ENCODE data around the gene IZUMO4. TPM values are rescaled to one million over a fixed set of nuclear protein-coding genes. Genes with fewer than 3 reads are reported as not detected.

The IZUMO4 gene
- total RNA-seq, 1 donor from 2014 or later, result 5.8 TPM

- no peak for DNase-seq (ENCODE audit: low read depth)
- no peak overlapping the region for H3K9ac ChIP-seq (ENCODE audit: low read length)
- H3K9me3 ChIP-seq (ENCODE audit: insufficient read depth, low read depth, low read length), result no peaks in the 10 kb centered on the region
- FAIRE-seq, result no peak
- no peak overlapping the region for H3K27ac Mint-ChIP-seq (ENCODE audit: unreplicated experiment)
- H2AFZ ChIP-seq (ENCODE audit: low read depth, low read length), result no peak overlapping the region
- H3K4me3 ChIP-seq (ENCODE audit: insufficient read depth, low read depth, low read length), result no peak overlapping the region
- H3K9me3 Mint-ChIP-seq (ENCODE audit: unreplicated experiment), result no peaks in the 10 kb centered on the region
- peaks cover 76% of the 10 kb centered on the region for H4K20me1 ChIP-seq (ENCODE audit: insufficient read depth, low read length)
- H3K36me3 Mint-ChIP-seq (ENCODE audit: low read depth, unreplicated experiment), result peaks cover 13% of the 10 kb centered on the region
- no peak overlapping the region for H3K4me3 Mint-ChIP-seq (ENCODE audit: unreplicated experiment)
- H3K4me2 ChIP-seq (ENCODE audit: low read length), result no peak overlapping the region
- H3K27ac ChIP-seq (ENCODE audit: low read depth, low read length), result no peak overlapping the region
- no peak for TF ChIP-seq CTCF (IDR thresholded peaks at IDR 0.05; ENCODE audit: insufficient read depth, low read depth, low read length)
- no peak for TF ChIP-seq EZH2 (IDR thresholded peaks at IDR 0.05; ENCODE audit: insufficient read depth, low read length)
- peaks cover 5% of the 10 kb centered on the region for H3K4me1 Mint-ChIP-seq (ENCODE audit: low read depth, unreplicated experiment)
- H3K79me2 ChIP-seq (ENCODE audit: insufficient read depth, low read length), result peaks cover 9% of the 10 kb centered on the region
- no peaks in the 10 kb centered on the region for H3K27me3 Mint-ChIP-seq (ENCODE audit: low read depth, unreplicated experiment)
- peaks cover 10% of the 10 kb centered on the region for H3K4me1 ChIP-seq (ENCODE audit: insufficient read depth, low read length)
- H3K36me3 ChIP-seq (ENCODE audit: insufficient read depth, low read length), result peaks cover 32% of the 10 kb centered on the region
- no peaks in the 10 kb centered on the region for H3K27me3 ChIP-seq (ENCODE audit: insufficient read depth, low read length)
Measured at GRCh38 chr19:2112516-2113320, 16.0 kb downstream of the IZUMO4 start.

- no peak for TF ChIP-seq CTCF (IDR thresholded peaks at IDR 0.05; ENCODE audit: insufficient read depth, low read depth, low read length)
- TF ChIP-seq EZH2 (IDR thresholded peaks at IDR 0.05; ENCODE audit: insufficient read depth, low read length), result no peak
- DNase-seq (ENCODE audit: low read depth) (peak; percentile 25), FAIRE-seq (no peak)
- Histone ChIP-seq H3K4me2 (ENCODE audit: low read length) (peak overlapping the region; percentile 41), H4K20me1 (ENCODE audit: insufficient read depth, low read length) (peaks cover 76% of the 10 kb centered on the region), H3K79me2 (ENCODE audit: insufficient read depth, low read length) (peaks cover 9% of the 10 kb centered on the region), H3K27ac (ENCODE audit: low read depth, low read length) (peak overlapping the region; percentile 12), H3K9me3 (ENCODE audit: insufficient read depth, low read depth, low read length) (no peaks in the 10 kb centered on the region), H2AFZ (ENCODE audit: low read depth, low read length) (no peak overlapping the region), H3K9ac (ENCODE audit: low read length) (peak overlapping the region; percentile 22), H3K4me3 (ENCODE audit: insufficient read depth, low read depth, low read length) (no peak overlapping the region), H3K36me3 (ENCODE audit: insufficient read depth, low read length) (peaks cover 29% of the 10 kb centered on the region), H3K4me1 (ENCODE audit: insufficient read depth, low read length) (peaks cover 10% of the 10 kb centered on the region), H3K27me3 (ENCODE audit: insufficient read depth, low read length) (no peaks in the 10 kb centered on the region)
- H3K36me3 Mint-ChIP-seq (ENCODE audit: low read depth, unreplicated experiment), result peaks cover 13% of the 10 kb centered on the region
- H3K4me1 Mint-ChIP-seq (ENCODE audit: low read depth, unreplicated experiment), result peaks cover 5% of the 10 kb centered on the region
- peak overlapping the region; percentile 20 for H3K4me3 Mint-ChIP-seq (ENCODE audit: unreplicated experiment)
- no peaks in the 10 kb centered on the region for H3K9me3 Mint-ChIP-seq (ENCODE audit: unreplicated experiment)
- peak overlapping the region; percentile 73 for H3K27ac Mint-ChIP-seq (ENCODE audit: unreplicated experiment)
- H3K27me3 Mint-ChIP-seq (ENCODE audit: low read depth, unreplicated experiment), result no peaks in the 10 kb centered on the region
Measured at GRCh38 chr19:2113439-2114211, 16.9 kb downstream of the IZUMO4 start.

Measured in astrocyte (in vitro differentiated cells and primary cell).